ENCODE measurements around the gene GTPBP4. TPM values are rescaled to one million over a fixed set of nuclear protein-coding genes. Genes with fewer than 3 reads are reported as not detected.
"Not testable (repeated sequence)": the region's sequence is repeated elsewhere in the genome, so short reads cannot be mapped to it uniquely, and the experiment has no call there.

Gene GTPBP4
- total and polyA plus RNA-seq, 2 donors: 27.4 to 28.4 TPM

GRCh38 chr10:1036341-1036791, 48.1 kb downstream of the GTPBP4 start:
- Histone ChIP-seq H3K4me1 (ENCODE audit: insufficient read depth) (no peaks in the 10 kb centered on the region), H3K36me3 (ENCODE audit: insufficient read depth) (no peaks in the 10 kb centered on the region), H3K4me3 (ENCODE audit: low read depth, low read length) (no peak overlapping the region), H3K27ac (ENCODE audit: low read depth) (no peak overlapping the region)
- DNase-seq (ENCODE audit: extremely low spot score): no peak
- WGBS: 82% methylated on average over 14 of the region's 14 CpGs

GRCh38 chr10:1037098-1037497, 48.9 kb downstream of the GTPBP4 start:
- WGBS: 87% methylated on average over 11 of the region's 11 CpGs
- H3K4me1 ChIP-seq (ENCODE audit: insufficient read depth): no peaks in the 10 kb centered on the region
- H3K36me3 ChIP-seq (ENCODE audit: insufficient read depth): no peaks in the 10 kb centered on the region
- no peak overlapping the region for H3K27ac ChIP-seq (ENCODE audit: low read depth)
- DNase-seq (ENCODE audit: extremely low spot score): no peak
- no peak overlapping the region for H3K4me3 ChIP-seq (ENCODE audit: low read depth, low read length)

- H3K4me3 ChIP-seq (ENCODE audit: low read depth, low read length); H3K4me1 ChIP-seq (ENCODE audit: insufficient read depth); H3K27ac ChIP-seq (ENCODE audit: low read depth); DNase-seq (ENCODE audit: extremely low spot score); H3K36me3 ChIP-seq (ENCODE audit: insufficient read depth): not testable (repeated sequence)
- 92% methylated on average over 13 of the region's 20 CpGs for WGBS
These were observed 50.5 kb downstream of the GTPBP4 start for GRCh38 chr10:1038769-1039168.

- no peaks in the 10 kb centered on the region for H3K36me3 ChIP-seq (ENCODE audit: insufficient read depth)
- WGBS: 77% methylated on average over 3 of the region's 3 CpGs
- H3K4me1 ChIP-seq (ENCODE audit: insufficient read depth): no peaks in the 10 kb centered on the region
- H3K4me3 ChIP-seq (ENCODE audit: low read depth, low read length): no peak overlapping the region
- DNase-seq (ENCODE audit: extremely low spot score): no peak
- no peak overlapping the region for H3K27ac ChIP-seq (ENCODE audit: low read depth)
These were observed 51.9 kb downstream of the GTPBP4 start for GRCh38 chr10:1040133-1040532.

GRCh38 chr10:1041514-1041913, 53.3 kb downstream of the GTPBP4 start:
- no peak for DNase-seq (ENCODE audit: extremely low spot score)
- Histone ChIP-seq H3K36me3 (ENCODE audit: insufficient read depth) (no peaks in the 10 kb centered on the region), H3K27ac (ENCODE audit: low read depth) (no peak overlapping the region), H3K4me3 (ENCODE audit: low read depth, low read length) (no peak overlapping the region), H3K4me1 (ENCODE audit: insufficient read depth) (no peaks in the 10 kb centered on the region)
- 95% methylated on average over 9 of the region's 9 CpGs for WGBS

GRCh38 chr10:1043532-1043995, 55.3 kb downstream of the GTPBP4 start:
- Histone ChIP-seq H3K27ac (ENCODE audit: low read depth) (no peak overlapping the region), H3K4me3 (ENCODE audit: low read depth, low read length) (no peak overlapping the region), H3K4me1 (ENCODE audit: insufficient read depth) (no peaks in the 10 kb centered on the region)

GRCh38 chr10:1044146-1044545, 55.9 kb downstream of the GTPBP4 start:
- Histone ChIP-seq H3K4me1 (ENCODE audit: insufficient read depth) (no peaks in the 10 kb centered on the region), H3K36me3 (ENCODE audit: insufficient read depth) (no peaks in the 10 kb centered on the region), H3K4me3 (ENCODE audit: low read depth, low read length) (no peak overlapping the region), H3K27ac (ENCODE audit: low read depth) (no peak overlapping the region)
- 52% methylated on average over 4 of the region's 4 CpGs for WGBS
- no peak for DNase-seq (ENCODE audit: extremely low spot score)

More at GRCh38 chr10:1043532-1043995, 55.3 kb downstream of the GTPBP4 start:
- no peaks in the 10 kb centered on the region for H3K36me3 ChIP-seq (ENCODE audit: insufficient read depth)
- no peak for DNase-seq (ENCODE audit: extremely low spot score)
- 67% methylated on average over 12 of the region's 12 CpGs for WGBS

- H3K27ac ChIP-seq (ENCODE audit: low read depth): no peak overlapping the region
- 68% methylated on average over 4 of the region's 4 CpGs for WGBS
These were observed 56.7 kb downstream of the GTPBP4 start for GRCh38 chr10:1044964-1045363.

GRCh38 chr10:1045415-1045814, 57.2 kb downstream of the GTPBP4 start:
- DNase-seq (ENCODE audit: extremely low spot score): no peak
- Histone ChIP-seq H3K4me3 (ENCODE audit: low read depth, low read length) (no peak overlapping the region), H3K27ac (ENCODE audit: low read depth) (no peak overlapping the region), H3K4me1 (ENCODE audit: insufficient read depth) (no peaks in the 10 kb centered on the region), H3K36me3 (ENCODE audit: insufficient read depth) (no peaks in the 10 kb centered on the region)
- 82% methylated on average over 6 of the region's 6 CpGs for WGBS

More at GRCh38 chr10:1044964-1045363, 56.7 kb downstream of the GTPBP4 start:
- Histone ChIP-seq H3K4me1 (ENCODE audit: insufficient read depth) (no peaks in the 10 kb centered on the region), H3K36me3 (ENCODE audit: insufficient read depth) (no peaks in the 10 kb centered on the region), H3K4me3 (ENCODE audit: low read depth, low read length) (no peak overlapping the region)
- DNase-seq (ENCODE audit: extremely low spot score): no peak

GRCh38 chr10:1047937-1048336, 59.7 kb downstream of the GTPBP4 start:
- Histone ChIP-seq H3K4me3 (ENCODE audit: low read depth, low read length) (peak overlapping the region; percentile 57), H3K27ac (ENCODE audit: low read depth) (peak overlapping the region; percentile 100), H3K36me3 (ENCODE audit: insufficient read depth) (no peaks in the 10 kb centered on the region), H3K4me1 (ENCODE audit: insufficient read depth) (no peaks in the 10 kb centered on the region)
- WGBS: 3% methylated on average over 15 of the region's 15 CpGs
- no peak for DNase-seq (ENCODE audit: extremely low spot score)

GRCh38 chr10:1048349-1048731, 60.1 kb downstream of the GTPBP4 start:
- under 1% methylated on average over 37 of the region's 37 CpGs for WGBS
- Histone ChIP-seq H3K36me3 (ENCODE audit: insufficient read depth) (no peaks in the 10 kb centered on the region), H3K4me1 (ENCODE audit: insufficient read depth) (no peaks in the 10 kb centered on the region), H3K27ac (ENCODE audit: low read depth) (peak overlapping the region; percentile 100), H3K4me3 (ENCODE audit: low read depth, low read length) (peak overlapping the region; percentile 57)
- DNase-seq (ENCODE audit: extremely low spot score): no peak

- WGBS: under 1% methylated on average over 83 of the region's 83 CpGs
- H3K27ac ChIP-seq (ENCODE audit: low read depth): peak within 1 kb of the TSS; percentile 100
- peak; percentile 94 for DNase-seq (ENCODE audit: extremely low spot score)
- peak within 1 kb of the TSS; percentile 57 for H3K4me3 ChIP-seq (ENCODE audit: low read depth, low read length)
- no peaks in the 10 kb centered on the region for H3K36me3 ChIP-seq (ENCODE audit: insufficient read depth)
- no peaks in the 10 kb centered on the region for H3K4me1 ChIP-seq (ENCODE audit: insufficient read depth)
These were observed 60.6 kb downstream of the GTPBP4 start, which contains the start of gene IDI1 for GRCh38 chr10:1048732-1049424. IDI1 (minus strand) TSS chr10:1049119; CDS start chr10:1049003, 116 bp downstream.

- Histone ChIP-seq H3K36me3 (ENCODE audit: insufficient read depth) (no peaks in the 10 kb centered on the region), H3K27ac (ENCODE audit: low read depth) (peak overlapping the region; percentile 100), H3K4me1 (ENCODE audit: insufficient read depth) (no peaks in the 10 kb centered on the region), H3K4me3 (ENCODE audit: low read depth, low read length) (peak overlapping the region; percentile 56)
- no peak for DNase-seq (ENCODE audit: extremely low spot score)
- under 1% methylated on average over 34 of the region's 34 CpGs for WGBS
These were observed 61.3 kb downstream of the GTPBP4 start for GRCh38 chr10:1049425-1049958.

GRCh38 chr10:1050145-1050544, 61.9 kb downstream of the GTPBP4 start:
- Histone ChIP-seq H3K4me3 (ENCODE audit: low read depth, low read length) (peak overlapping the region; percentile 56), H3K27ac (ENCODE audit: low read depth) (no peak overlapping the region), H3K36me3 (ENCODE audit: insufficient read depth) (no peaks in the 10 kb centered on the region), H3K4me1 (ENCODE audit: insufficient read depth) (peaks cover 2% of the 10 kb centered on the region)
- 25% methylated on average over 5 of the region's 5 CpGs for WGBS
- DNase-seq (ENCODE audit: extremely low spot score): no peak
